Activated naive CD4-positive, alpha-beta T cell treated with anti-CD3 and anti-CD28 coated beads, Interleukin-2, amount 50 U/mL, for 24 hours (primary cell): ENCODE results near the gene TJP3.
A peak's percentile ranks its signal among the peaks of the same experiment; 100 is the strongest.

Experiments used
- H3K27ac Mint-ChIP-seq: one replicate; pipeline ENCODE4 v1.8.0; 2021; ENCODE audit warnings: mild to moderate bottlenecking, mixed read lengths
- H3K27me3 Mint-ChIP-seq: one replicate; pipeline ENCODE4 v1.8.0; 2021; ENCODE audit warnings: mixed read lengths
- H3K36me3 Mint-ChIP-seq: one replicate; pipeline ENCODE4 v1.8.0; 2021; ENCODE audit warnings: mixed read lengths
- H3K4me1 Mint-ChIP-seq: one replicate; pipeline ENCODE4 v1.8.0; 2021; ENCODE audit warnings: mixed read lengths
- H3K4me3 Mint-ChIP-seq: one replicate; pipeline ENCODE4 v1.8.0; 2021; ENCODE audit warnings: mild to moderate bottlenecking, mixed read lengths
- H3K9me3 Mint-ChIP-seq: one replicate; pipeline ENCODE4 v1.8.0; 2021; ENCODE audit warnings: mixed read lengths

TJP3 gene

DNA sequence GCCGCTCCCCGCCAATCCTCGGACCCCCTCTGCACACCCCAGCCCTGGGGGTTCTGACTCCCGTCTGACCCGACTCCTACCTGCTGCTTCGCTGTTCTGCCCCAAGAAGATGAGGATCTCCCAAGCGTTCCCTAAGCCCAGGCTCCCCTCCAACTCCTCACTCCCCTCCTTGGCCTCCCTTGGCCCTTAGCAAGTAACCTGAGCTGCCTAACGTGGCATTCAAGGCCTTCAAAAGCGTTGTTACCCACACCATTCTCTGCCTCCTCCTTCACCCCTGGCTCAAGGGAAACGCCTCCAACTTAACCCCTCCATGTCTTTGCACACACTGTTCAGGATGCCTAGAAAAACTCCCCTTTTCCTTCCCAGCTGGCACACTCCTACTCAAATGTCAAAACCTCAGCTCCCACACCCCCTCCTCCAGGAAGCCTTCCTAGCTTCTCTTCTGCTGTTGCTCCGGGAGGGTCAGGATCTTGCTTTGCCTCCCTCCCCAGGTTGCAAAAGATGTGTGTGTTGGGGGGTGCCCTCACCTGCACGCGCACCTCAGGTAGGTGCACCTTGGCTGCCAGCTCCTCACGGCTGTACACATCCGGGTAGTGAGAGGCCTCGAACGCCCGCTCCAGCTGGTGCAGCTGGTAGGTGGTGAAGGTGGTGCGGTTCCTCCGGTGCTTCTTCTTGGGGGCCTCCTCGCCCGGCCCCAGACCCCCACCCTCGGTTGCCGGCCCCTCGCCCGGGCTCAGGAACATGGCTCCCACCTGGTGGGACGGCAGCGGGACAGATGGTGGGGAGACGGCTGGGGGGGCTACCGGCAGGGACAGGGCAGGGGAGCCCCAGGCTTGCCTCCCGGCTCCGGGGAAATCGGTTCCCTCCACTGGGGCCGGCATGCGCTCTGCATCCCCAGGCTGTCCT is 63.1 kb downstream of the TJP3 start:
- Mint-ChIP-seq H3K9me3 (no peaks in the 10 kb centered on the region), H3K4me3 (no peak overlapping the region), H3K27me3 (no peaks in the 10 kb centered on the region), H3K4me1 (peaks cover 13% of the 10 kb centered on the region), H3K27ac (no peak overlapping the region), H3K36me3 (peaks cover 6% of the 10 kb centered on the region)

DNA sequence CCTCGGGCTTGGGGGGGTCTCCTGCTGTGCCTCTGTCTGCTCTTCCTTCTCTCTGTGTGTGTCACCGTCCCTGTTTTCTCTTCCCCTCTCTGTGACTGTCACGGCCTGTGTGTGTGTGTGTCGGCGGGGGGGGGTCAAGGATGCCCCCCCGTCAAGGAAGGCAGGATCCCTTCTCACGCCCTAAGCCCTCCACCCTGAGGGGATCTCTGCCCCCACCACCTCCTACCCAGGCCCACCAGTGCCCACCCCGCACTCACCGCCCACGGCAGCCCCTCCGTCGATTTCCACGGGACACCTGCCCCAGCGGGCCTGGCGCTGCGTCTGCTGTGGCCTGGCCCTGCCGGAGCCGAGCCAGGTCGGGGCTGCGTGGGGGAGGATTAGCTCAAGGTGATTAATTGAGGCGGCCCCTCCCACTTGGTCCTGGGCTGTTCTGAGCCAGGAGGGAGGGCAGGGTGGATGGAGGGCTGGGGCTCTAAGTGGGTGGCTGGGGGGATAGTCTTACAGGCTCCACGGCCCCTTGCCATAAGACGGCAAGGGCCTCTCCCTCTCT is 63.8 kb downstream of the TJP3 start, which contains the start of gene RAX2:
Gene RAX2, minus strand, starts transcription at position 323 of the 550 bp plus-strand sequence. CDS start 486 bp downstream, outside the sequence.
- Mint-ChIP-seq H3K27ac (peak within 1 kb of the TSS; percentile 84), H3K36me3 (peaks cover 5% of the 10 kb centered on the region), H3K4me3 (no peak within 1 kb of the TSS), H3K27me3 (no peaks in the 10 kb centered on the region), H3K9me3 (no peaks in the 10 kb centered on the region), H3K4me1 (peaks cover 8% of the 10 kb centered on the region)

DNA sequence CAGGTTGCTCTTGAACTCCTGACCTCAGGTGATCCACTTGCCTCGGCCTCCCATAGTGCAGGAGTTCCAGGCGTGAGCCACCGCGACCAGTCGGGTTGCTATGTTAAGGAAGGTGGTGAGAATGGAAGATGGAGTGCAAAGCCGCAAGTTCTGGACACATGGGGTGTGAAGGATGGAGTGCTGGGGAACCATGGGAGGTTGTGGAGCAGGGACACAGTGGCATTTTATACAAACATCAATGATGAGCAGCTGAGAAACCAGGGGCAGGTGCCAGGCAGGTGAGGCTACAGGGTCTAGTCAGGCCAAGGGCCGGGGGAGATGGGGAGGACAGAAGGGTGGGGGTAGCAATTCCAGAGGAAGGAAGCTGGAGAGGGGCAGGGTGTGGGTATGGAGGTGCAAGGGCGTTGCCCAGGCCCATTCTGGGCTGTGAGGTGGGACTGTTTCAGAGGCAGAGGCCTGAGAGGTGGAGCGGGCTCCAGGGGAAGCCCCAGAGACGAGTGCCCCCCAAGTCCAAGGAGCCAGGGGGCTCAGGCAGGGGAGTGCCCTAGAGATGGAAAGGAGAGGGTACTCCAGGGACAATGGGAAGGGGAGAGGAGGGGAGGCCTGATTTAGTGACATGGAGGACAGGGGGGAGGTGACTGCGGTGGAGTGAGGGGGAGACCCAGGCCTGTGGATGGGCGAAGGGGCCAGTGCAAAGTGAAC is 65.8 kb downstream of the TJP3 start:
- Mint-ChIP-seq H3K4me1 (peaks cover 5% of the 10 kb centered on the region), H3K4me3 (no peak overlapping the region), H3K27me3 (no peaks in the 10 kb centered on the region), H3K9me3 (no peaks in the 10 kb centered on the region), H3K36me3 (peaks cover 3% of the 10 kb centered on the region), H3K27ac (no peak overlapping the region)

DNA sequence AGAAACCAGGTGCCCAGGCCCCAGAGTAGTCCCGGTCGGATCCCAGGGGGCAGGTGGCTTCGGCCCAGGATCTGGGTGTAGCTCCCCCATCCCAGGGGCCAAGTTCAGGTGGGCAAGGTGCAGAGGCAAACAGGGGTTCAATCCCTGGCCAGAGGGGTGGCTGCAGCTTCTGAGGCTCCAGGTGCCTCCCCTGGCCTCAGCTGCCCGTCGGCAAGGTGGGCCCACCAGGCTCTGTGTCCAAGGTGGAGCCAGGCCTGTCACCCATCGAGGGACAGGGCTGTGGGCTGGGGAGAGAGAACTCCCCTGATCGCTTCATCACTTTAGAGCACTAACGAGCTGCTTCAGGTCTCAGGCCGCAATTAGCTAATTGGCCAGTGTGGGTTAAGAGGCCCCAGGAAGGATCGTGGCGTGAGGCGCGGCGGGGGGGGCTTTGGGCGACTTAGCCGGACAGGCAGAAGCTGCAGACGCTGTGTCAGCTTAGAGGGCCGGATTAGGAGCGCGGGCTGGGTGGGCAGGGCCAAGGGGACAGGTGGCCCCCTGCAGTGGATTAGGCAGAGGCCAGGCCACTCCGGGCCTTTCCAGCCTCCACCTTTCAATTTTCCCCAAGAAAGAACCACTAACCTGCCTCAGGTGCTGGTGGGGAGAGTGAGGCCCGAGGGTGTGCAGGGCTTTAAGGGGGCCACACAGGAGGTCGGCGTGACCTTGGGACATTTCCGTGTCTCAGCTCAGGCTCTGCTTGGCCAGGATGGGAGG is 66.6 kb downstream of the TJP3 start:
- Mint-ChIP-seq H3K4me3 (no peak overlapping the region), H3K4me1 (peaks cover 4% of the 10 kb centered on the region), H3K9me3 (no peaks in the 10 kb centered on the region), H3K36me3 (peaks cover 2% of the 10 kb centered on the region), H3K27ac (no peak overlapping the region), H3K27me3 (no peaks in the 10 kb centered on the region)

DNA sequence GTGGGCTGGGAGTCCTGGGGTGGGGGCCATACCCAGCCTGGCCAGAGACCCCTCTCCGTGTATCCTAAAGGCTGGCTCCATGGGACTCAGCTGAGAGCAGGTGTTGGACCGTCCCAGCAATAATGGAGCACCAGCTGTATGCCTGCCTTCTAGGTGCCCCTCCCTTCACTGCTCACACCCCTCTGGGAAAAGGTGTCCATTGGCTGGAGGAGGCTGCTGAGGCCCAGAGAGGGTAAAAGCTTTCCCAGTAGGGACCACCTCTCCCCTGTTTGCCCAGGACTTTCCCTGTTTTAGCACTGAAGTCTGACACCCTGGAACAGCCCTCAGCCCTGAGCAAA is 67.2 kb downstream of the TJP3 start:
- Mint-ChIP-seq H3K4me1 (peaks cover 4% of the 10 kb centered on the region), H3K4me3 (no peak overlapping the region), H3K36me3 (no peaks in the 10 kb centered on the region), H3K27ac (no peak overlapping the region), H3K27me3 (no peaks in the 10 kb centered on the region), H3K9me3 (no peaks in the 10 kb centered on the region)

DNA sequence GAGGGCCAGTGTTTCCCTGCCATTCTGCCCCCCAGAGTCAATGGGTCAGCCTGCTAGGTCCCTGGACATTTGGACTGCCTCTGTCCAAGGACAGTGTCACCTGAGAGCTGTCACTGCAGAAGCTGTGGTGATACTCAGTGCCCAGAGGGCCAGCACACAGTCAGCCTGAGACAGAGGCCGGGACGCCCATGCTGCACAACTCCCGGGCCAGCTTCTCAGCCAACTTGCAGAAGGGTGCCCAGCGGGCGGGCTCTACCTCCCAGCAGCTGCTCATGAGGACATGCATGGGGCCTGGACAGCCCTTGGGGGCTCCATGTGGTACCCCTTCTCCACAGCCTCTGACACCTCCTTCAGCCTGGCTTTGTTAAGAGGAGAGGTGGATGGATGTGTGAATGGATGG is 67.6 kb downstream of the TJP3 start:
- Mint-ChIP-seq H3K27ac (no peak overlapping the region), H3K4me3 (no peak overlapping the region), H3K9me3 (no peaks in the 10 kb centered on the region), H3K36me3 (no peaks in the 10 kb centered on the region), H3K4me1 (peaks cover 4% of the 10 kb centered on the region), H3K27me3 (no peaks in the 10 kb centered on the region)

DNA sequence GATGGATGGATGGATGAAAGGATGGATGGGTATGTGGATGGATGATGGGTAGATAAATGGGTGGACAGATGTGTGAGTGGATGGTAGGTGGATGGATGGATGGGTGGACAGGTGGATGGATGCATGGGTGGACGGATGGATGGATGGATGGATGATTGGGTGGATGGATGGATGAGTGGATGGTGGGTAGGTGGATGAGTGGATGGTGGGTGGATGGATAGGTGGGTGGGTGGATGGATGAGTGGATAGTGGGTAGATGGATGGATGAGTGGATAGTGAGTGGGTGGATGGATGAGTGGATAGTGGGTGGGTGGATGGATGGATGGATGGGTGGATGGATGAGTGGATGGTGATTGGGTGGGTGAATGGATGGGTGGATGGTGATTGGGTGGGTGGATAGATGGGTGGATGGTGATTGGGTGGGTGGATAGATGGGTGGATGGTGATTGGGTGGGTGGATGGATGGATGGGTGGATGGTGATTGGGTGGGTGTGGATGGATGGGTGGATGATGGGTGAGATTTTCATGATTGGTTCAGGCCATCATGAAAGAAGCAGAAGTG is 68.4 kb downstream of the TJP3 start:
- H3K36me3 Mint-ChIP-seq = peaks cover 2% of the 10 kb centered on the region
- no peak overlapping the region for H3K4me3 Mint-ChIP-seq
- H3K27me3 Mint-ChIP-seq = no peaks in the 10 kb centered on the region
- no peaks in the 10 kb centered on the region for H3K9me3 Mint-ChIP-seq
- no peak overlapping the region for H3K27ac Mint-ChIP-seq
- no peaks in the 10 kb centered on the region for H3K4me1 Mint-ChIP-seq

DNA sequence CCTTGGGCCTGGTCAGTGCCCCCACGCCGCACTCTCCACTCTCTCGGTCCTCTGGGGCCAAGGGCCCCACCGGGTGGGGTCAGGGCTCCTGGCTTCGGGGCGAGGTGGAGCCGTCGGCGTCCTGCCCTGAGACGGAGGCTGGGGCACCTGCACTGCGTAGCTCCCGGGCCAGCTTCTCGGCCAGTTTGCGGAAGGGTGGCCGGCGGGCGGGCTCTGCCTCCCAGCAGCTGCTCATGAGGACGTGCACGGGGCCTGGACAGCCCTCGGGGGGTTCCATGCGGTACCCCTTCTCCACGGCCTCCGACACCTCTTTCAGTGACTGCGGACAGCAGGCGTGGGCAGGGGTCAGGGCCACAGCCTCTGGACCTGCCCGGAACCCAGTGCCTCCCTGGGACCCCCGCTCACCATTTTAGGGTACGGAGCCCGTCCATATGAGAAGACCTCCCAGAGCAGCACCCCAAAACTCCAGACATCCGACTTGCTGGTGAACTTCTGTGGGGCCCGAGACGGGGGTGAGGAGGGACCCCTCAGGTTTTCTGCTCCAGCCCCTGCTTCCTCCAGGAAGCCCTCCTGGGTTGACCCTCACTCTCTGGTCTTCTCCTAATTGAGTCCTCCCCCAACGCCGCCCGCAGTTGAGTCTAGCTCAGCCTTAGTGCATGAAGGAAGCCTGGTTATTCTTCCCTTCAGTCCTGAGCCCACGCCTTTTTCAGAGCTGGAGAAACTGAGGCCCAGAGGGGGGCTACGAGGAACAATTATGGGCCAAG is 70.1 kb downstream of the TJP3 start:
- Mint-ChIP-seq H3K4me3 (no peak overlapping the region), H3K4me1 (no peaks in the 10 kb centered on the region), H3K9me3 (no peaks in the 10 kb centered on the region), H3K36me3 (peaks cover 10% of the 10 kb centered on the region), H3K27me3 (no peaks in the 10 kb centered on the region), H3K27ac (no peak overlapping the region)

DNA sequence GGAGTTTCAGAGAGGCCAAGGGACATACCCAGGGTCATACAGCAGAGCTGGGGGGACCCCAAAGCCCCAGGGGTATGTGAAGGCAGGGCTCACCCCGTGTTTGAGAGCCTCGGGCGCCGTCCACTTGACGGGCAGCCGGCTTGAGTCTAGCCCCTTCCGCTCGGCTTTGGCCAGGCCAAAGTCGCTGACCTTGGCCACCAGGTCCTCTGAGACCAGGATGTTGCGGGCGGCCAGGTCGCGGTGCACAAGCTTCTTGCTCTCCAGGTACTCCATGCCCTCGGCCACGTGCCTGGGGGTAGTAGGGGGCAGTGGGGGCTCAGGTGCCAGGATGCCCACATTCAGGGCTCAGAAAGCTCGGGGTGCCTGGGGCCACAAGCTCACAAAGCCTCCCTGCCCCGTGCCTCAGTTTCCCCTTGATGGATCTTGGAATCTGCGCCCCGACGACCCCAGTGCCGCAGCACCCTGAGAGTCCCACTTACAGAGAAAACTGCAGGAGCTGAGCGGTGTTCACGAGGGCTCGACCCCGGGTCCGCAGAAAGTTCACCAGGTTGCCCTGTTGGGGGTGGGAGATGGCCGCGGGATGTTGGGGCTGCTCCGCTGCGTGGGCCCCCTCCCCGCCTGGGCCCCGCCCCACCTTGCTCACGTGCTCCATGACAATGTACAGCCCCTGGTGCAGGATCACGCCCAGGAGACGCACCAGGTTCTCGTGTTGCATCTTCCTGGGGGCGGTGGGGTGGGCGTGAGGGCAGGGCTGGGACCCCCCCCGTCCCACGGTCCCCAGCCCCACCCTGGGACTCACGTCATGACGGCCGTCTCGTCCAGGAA is 70.9 kb downstream of the TJP3 start:
- no peaks in the 10 kb centered on the region for H3K27me3 Mint-ChIP-seq
- no peak overlapping the region for H3K27ac Mint-ChIP-seq
- no peaks in the 10 kb centered on the region for H3K9me3 Mint-ChIP-seq
- H3K36me3 Mint-ChIP-seq = peaks cover 12% of the 10 kb centered on the region
- H3K4me3 Mint-ChIP-seq = no peak overlapping the region
- peaks cover 3% of the 10 kb centered on the region for H3K4me1 Mint-ChIP-seq

DNA sequence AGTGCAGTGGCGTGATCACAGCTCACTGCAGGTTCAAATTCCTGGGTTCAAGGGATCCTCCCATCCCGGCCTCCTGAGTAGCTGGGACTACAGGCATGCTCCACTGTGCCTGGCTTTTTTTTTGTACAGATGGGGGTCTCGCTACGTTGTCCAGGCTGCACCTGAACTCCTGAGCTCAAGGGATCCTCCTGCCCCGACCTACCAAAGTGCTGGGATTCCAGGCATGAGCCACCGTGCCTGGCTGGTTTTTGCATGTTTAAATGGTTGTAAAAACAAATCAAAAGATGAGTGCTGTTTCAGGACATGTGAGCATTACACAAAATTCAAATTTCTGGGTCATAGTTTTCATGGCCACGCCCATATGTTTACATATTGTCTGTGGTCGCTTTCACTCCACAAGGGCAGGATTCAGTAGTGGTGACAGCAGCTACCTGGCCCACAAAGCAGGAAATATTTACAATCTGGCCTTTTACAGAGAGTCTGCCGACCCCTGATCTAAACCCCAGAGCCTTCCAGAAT is 72.7 kb downstream of the TJP3 start:
- no peak overlapping the region for H3K4me3 Mint-ChIP-seq
- H3K36me3 Mint-ChIP-seq = peaks cover 12% of the 10 kb centered on the region
- peaks cover 7% of the 10 kb centered on the region for H3K4me1 Mint-ChIP-seq
- H3K27ac Mint-ChIP-seq = no peak overlapping the region
- no peaks in the 10 kb centered on the region for H3K9me3 Mint-ChIP-seq
- H3K27me3 Mint-ChIP-seq = no peaks in the 10 kb centered on the region

GRCh38 chr19:3781603-3782002 is 73.4 kb downstream of the TJP3 start:
- Mint-ChIP-seq H3K9me3 (no peaks in the 10 kb centered on the region), H3K27me3 (no peaks in the 10 kb centered on the region), H3K27ac (no peak overlapping the region), H3K36me3 (peaks cover 12% of the 10 kb centered on the region), H3K4me1 (peaks cover 7% of the 10 kb centered on the region), H3K4me3 (no peak overlapping the region)

DNA sequence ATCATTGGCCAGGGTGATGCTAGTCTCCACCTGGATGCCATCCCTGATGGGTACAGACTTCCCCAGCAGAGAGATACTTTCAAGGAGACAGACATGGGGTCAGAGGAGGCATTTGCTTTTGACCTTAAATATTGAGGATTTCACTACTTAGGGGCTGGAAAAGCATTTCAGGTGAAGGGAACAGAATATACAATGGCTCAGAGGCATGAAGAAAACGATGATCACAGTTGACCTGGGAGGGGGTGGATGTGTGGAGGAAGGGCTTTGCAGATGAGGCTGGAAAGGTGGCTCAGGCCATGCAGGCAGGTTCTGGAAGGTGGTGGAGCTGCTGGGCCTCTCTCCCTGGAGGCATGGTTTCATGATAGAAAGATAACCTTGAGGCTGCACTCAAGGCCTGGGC is 74.1 kb downstream of the TJP3 start:
- H3K36me3 Mint-ChIP-seq = peaks cover 12% of the 10 kb centered on the region
- H3K27ac Mint-ChIP-seq = no peak overlapping the region
- H3K4me1 Mint-ChIP-seq = peaks cover 7% of the 10 kb centered on the region
- no peaks in the 10 kb centered on the region for H3K27me3 Mint-ChIP-seq
- no peaks in the 10 kb centered on the region for H3K9me3 Mint-ChIP-seq
- no peak overlapping the region for H3K4me3 Mint-ChIP-seq

DNA sequence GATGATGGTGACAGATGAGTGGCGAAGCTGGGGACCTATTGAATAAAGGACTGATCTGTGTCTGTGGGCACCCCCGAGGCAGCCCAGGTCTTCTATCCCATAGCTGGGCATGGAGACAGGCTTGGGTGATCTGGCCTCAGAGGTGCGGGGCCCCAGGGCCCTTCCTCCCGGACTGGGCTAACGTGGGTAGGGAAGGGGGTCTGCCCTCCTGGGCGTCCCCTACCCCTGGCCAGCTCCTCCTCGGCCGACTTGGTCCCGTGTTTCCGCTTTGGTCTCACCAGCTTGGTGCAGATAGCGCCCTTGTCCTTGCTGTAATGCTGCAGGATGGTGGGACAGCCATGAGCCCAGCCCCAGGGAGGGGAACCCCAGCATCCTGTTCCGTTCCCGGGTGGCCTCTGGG is 74.7 kb downstream of the TJP3 start:
- Mint-ChIP-seq H3K36me3 (peaks cover 12% of the 10 kb centered on the region), H3K27me3 (no peaks in the 10 kb centered on the region), H3K4me1 (peaks cover 7% of the 10 kb centered on the region), H3K27ac (no peak overlapping the region), H3K9me3 (no peaks in the 10 kb centered on the region), H3K4me3 (no peak overlapping the region)
